ENCODE data around the gene KRTAP24-1. TPM values are rescaled to one million over a fixed set of nuclear protein-coding genes. Genes with fewer than 3 reads are reported as not detected.

The KRTAP24-1 gene
- total RNA-seq (2014; rRNA removed; shearing (Covaris generic)), result not detected in 2 replicates

GRCh38 chr21:30282850-30283249 is at the start of gene KRTAP24-1:
Gene KRTAP24-1, minus strand, starts transcription at chr21:30282950. Its CDS starts 18 bp downstream, at chr21:30282932.
- DNase-seq (ENCODE audit: low read depth), result no peak

GRCh38 chr21:30329203-30329875 is 46.6 kb upstream of the KRTAP24-1 start:
- peak; percentile 5 for DNase-seq (ENCODE audit: low read depth)

- no peak for DNase-seq (ENCODE audit: low read depth)
Measured at GRCh38 chr21:30326390-30326789, 43.6 kb upstream of the KRTAP24-1 start.

- no peak for DNase-seq (ENCODE audit: low read depth)
Measured at GRCh38 chr21:30320215-30320614, 37.5 kb upstream of the KRTAP24-1 start, which contains the start of gene KRTAP26-1. Gene KRTAP26-1, minus strand, starts transcription at chr21:30320315. Its CDS starts 280 bp downstream, at chr21:30320035.

- no peak for DNase-seq (ENCODE audit: low read depth)
Measured at GRCh38 chr21:30315701-30316100, 33.0 kb upstream of the KRTAP24-1 start.

- no peak for DNase-seq (ENCODE audit: low read depth)
Measured at GRCh38 chr21:30306884-30307283, 24.1 kb upstream of the KRTAP24-1 start.

- DNase-seq (ENCODE audit: low read depth), result no peak
Measured at GRCh38 chr21:30305136-30305535, 22.4 kb upstream of the KRTAP24-1 start.

- DNase-seq (ENCODE audit: low read depth), result no peak
Measured at GRCh38 chr21:30289215-30289614, 6.5 kb upstream of the KRTAP24-1 start, which contains the start of gene KRTAP25-1. Gene KRTAP25-1, minus strand, starts transcription at chr21:30289514. Its CDS starts 24 bp downstream, at chr21:30289490.

GRCh38 chr21:30271611-30272010 is 11.1 kb downstream of the KRTAP24-1 start:
- DNase-seq (ENCODE audit: low read depth), result no peak

GRCh38 chr21:30271156-30271555 is 11.6 kb downstream of the KRTAP24-1 start:
- no peak for DNase-seq (ENCODE audit: low read depth)

GRCh38 chr21:30269803-30270530 is 12.8 kb downstream of the KRTAP24-1 start:
- no peak for DNase-seq (ENCODE audit: low read depth)

GRCh38 chr21:30268608-30269197 is 14.0 kb downstream of the KRTAP24-1 start:
- no peak for DNase-seq (ENCODE audit: low read depth)

GRCh38 chr21:30257773-30258172 is 25.0 kb downstream of the KRTAP24-1 start:
- peak; percentile 28 for DNase-seq (ENCODE audit: low read depth)

- no peak for DNase-seq (ENCODE audit: low read depth)
Measured at GRCh38 chr21:30256100-30256499, 26.6 kb downstream of the KRTAP24-1 start.

GRCh38 chr21:30255679-30256078 is 27.1 kb downstream of the KRTAP24-1 start:
- DNase-seq (ENCODE audit: low read depth), result no peak

- no peak for DNase-seq (ENCODE audit: low read depth)
Measured at GRCh38 chr21:30251781-30252180, 31.0 kb downstream of the KRTAP24-1 start.

GRCh38 chr21:30249936-30250335 is 32.8 kb downstream of the KRTAP24-1 start:
- DNase-seq (ENCODE audit: low read depth), result peak; percentile 13

- DNase-seq (ENCODE audit: low read depth), result no peak
Measured at GRCh38 chr21:30248844-30249243, 33.9 kb downstream of the KRTAP24-1 start.

GRCh38 chr21:30245061-30245460 is 37.7 kb downstream of the KRTAP24-1 start:
- DNase-seq (ENCODE audit: low read depth), result peak; percentile 3

- DNase-seq (ENCODE audit: low read depth), result no peak
Measured at GRCh38 chr21:30243691-30244090, 39.1 kb downstream of the KRTAP24-1 start.

- no peak for DNase-seq (ENCODE audit: low read depth)
Measured at GRCh38 chr21:30240661-30241060, 42.1 kb downstream of the KRTAP24-1 start.

- no peak for DNase-seq (ENCODE audit: low read depth)
Measured at GRCh38 chr21:30238168-30238567, 44.6 kb downstream of the KRTAP24-1 start.

GRCh38 chr21:30234643-30235042 is 48.1 kb downstream of the KRTAP24-1 start:
- peak; percentile 66 for DNase-seq (ENCODE audit: low read depth)

Data from RPMI7951 (cell line).